Sigmoid colon (tissue), 7 donors: ENCODE data around the gene SUGCT. TPM values are rescaled to one million over a fixed set of nuclear protein-coding genes. Genes with fewer than 3 reads are reported as not detected.
A peak's percentile ranks its signal among the peaks of the same experiment; 100 is the strongest.

Source experiments
- DNase-seq: peaks from one replicate; pipeline ENCODE4 v3.0.0-alpha.2; 2019
- H3K27ac ChIP-seq, 4 donors: fragments of 200-600 bp; sonication (generic); one replicate each; pipeline ENCODE4 v1.5.1; 2016 to 2019; ENCODE audit warnings: mild to moderate bottlenecking in 1 of 4
- H3K27me3 ChIP-seq, 3 donors: fragments of 200-600 bp; sonication (generic); one replicate each; pipeline ENCODE4 v1.5.1; 2019; ENCODE audit warnings: mild to moderate bottlenecking in 1 of 3
- H3K36me3 ChIP-seq, 4 donors: fragments of 200-600 bp; sonication (generic); one replicate each; pipeline ENCODE4 v1.5.1; 2016 to 2019
- H3K4me1 ChIP-seq, 4 donors: fragments of 200-600 bp; sonication (generic); one replicate each; pipeline ENCODE4 v1.5.1; 2017 to 2019
- H3K4me3 ChIP-seq, 4 donors: fragments of 200-600 bp; sonication (generic); one replicate each; pipeline ENCODE4 v1.5.1; 2017 to 2019; ENCODE audit warnings: mild to moderate bottlenecking in 2 of 4, moderate library complexity in 1 of 4
- H3K9me3 ChIP-seq, 4 donors: fragments of 200-600 bp in 3 of 4; sonication (generic) in 3 of 4; one replicate each; pipeline versions ENCODE4 v1.5.1 to v1.6.1; 2013 to 2019
- CTCF ChIP-seq, 4 experiments: fragments of 450-650 bp in 3 of 4; fragments of 200-600 bp in 1 of 4; IDR thresholded peaks; one replicate each; pipeline ENCODE4 v1.5.1; 2016 to 2019; ENCODE audit warnings: antibody characterized with exemption in 4 of 4, mild to moderate bottlenecking in 3 of 4, moderate library complexity in 2 of 4
- EP300 ChIP-seq, 4 donors: sonication (generic); formaldehyde crosslinking; IDR thresholded peaks; one replicate each; pipeline ENCODE4 v1.6.1; 2017; ENCODE audit warnings: antibody characterized with exemption in 4 of 4
- POLR2A ChIP-seq, 2 donors: fragments of 450-650 bp; IDR thresholded peaks; one replicate each; pipeline ENCODE4 v1.6.1; 2016; ENCODE audit warnings: antibody characterized with exemption in 2 of 2, mild to moderate bottlenecking in 2 of 2, moderate library complexity in 2 of 2
- POLR2AphosphoS5 ChIP-seq, 4 donors: sonication (generic); formaldehyde crosslinking; IDR thresholded peaks; one replicate each; pipeline ENCODE4 v1.6.1; 2017; ENCODE audit warnings: antibody characterized with exemption in 4 of 4
- whole genome bisulfite sequencing, 2 donors: extraction: QIAGEN DNeasy Blood & Tissue Kit; methylation state at CpG; one replicate each; pipeline ENCODE4 v1.1.7; 2013; 5-methylcytosine and 5-hydroxymethylcytosine counted together
- intact Hi-C: fragments of 100-400 bp; cut with DNase I; formaldehyde crosslinking; loops from one replicate; pipeline ENCODE4 v1.15.1; 2023
- polyA plus RNA-seq, 3 donors: library from polyadenylated mRNA; stranded (reverse); fragments of 200-250 nt; gene quantifications; one replicate each; pipeline ENCODE4 v1.2.3, GENCODE V29; 2013
- total RNA-seq, 4 donors: library from RNA; depleted of rRNA; stranded (reverse); fragments of >200 nt; gene quantifications; one replicate each; pipeline ENCODE4 v1.1.0, GENCODE V29; 2016
- donor health status: healthy with polysubstance abuse.
- donor health status: Bipolar disorder and iron deficiency.
- donor health status: healthy.

Gene SUGCT
- total and polyA plus RNA-seq, 7 donors = 2.3 to 25.9 (median 6.3) TPM

- H3K4me1 ChIP-seq = peaks cover 0 to 26% (median 0%) of the 10 kb centered on the region in 4 donors
- no peaks in the 10 kb centered on the region for H3K9me3 ChIP-seq
- WGBS, 2 donors = 18 to 57% methylated on average over 2 of the region's 2 CpGs
- TF ChIP-seq EP300 (IDR thresholded peaks at IDR 0.05) (no peak), POLR2A (IDR thresholded peaks at IDR 0.05) (no peak), POLR2AphosphoS5 (IDR thresholded peaks at IDR 0.05) (no peak), CTCF (IDR thresholded peaks at IDR 0.05) (no peak)
- H3K4me3 ChIP-seq = no peak overlapping the region
- H3K27me3 ChIP-seq = no peaks in the 10 kb centered on the region
- intact Hi-C loops = no loop called here
- H3K36me3 ChIP-seq = no peaks in the 10 kb centered on the region
- no peak overlapping the region for H3K27ac ChIP-seq
- DNase-seq = no peak
Measured at GRCh38 chr7:40223451-40224127, 88.8 kb downstream of the SUGCT start.

GRCh38 chr7:40230101-40230500 lies 95.3 kb downstream of the SUGCT start:
- WGBS, 2 donors = 86% methylated on average over 4 of the region's 4 CpGs
- H3K36me3 ChIP-seq = no peaks in the 10 kb centered on the region
- no peak overlapping the region for H3K4me3 ChIP-seq
- TF ChIP-seq POLR2AphosphoS5 (IDR thresholded peaks at IDR 0.05) = no peak
- no peaks in the 10 kb centered on the region for H3K27me3 ChIP-seq
- no peaks in the 10 kb centered on the region for H3K9me3 ChIP-seq
- peaks cover 0 to 6% (median 0%) of the 10 kb centered on the region in 4 donors for H3K4me1 ChIP-seq
- H3K27ac ChIP-seq = no peak overlapping the region
- intact Hi-C loops = loop anchor here (10.0 kb wide), 1 partner anchor 1505 kb away; no protein-coding TSS in a partner anchor
- no peak for DNase-seq

- intact Hi-C loops = loop anchor here (10.0 kb wide), 1 partner anchor 1503 kb away; no protein-coding TSS in a partner anchor
- no peak overlapping the region for H3K4me3 ChIP-seq
- no peak for DNase-seq
- H3K4me1 ChIP-seq = peaks cover 0 to 6% (median 0%) of the 10 kb centered on the region in 4 donors
- H3K36me3 ChIP-seq = no peaks in the 10 kb centered on the region
- WGBS, 2 donors = 86 to 92% methylated on average over 1 of the region's 1 CpG
- no peak for TF ChIP-seq POLR2A (IDR thresholded peaks at IDR 0.05)
- TF ChIP-seq EP300 (IDR thresholded peaks at IDR 0.05) = no peak
- TF ChIP-seq CTCF (IDR thresholded peaks at IDR 0.05) = no peak
- TF ChIP-seq POLR2AphosphoS5 (IDR thresholded peaks at IDR 0.05) = no peak
- H3K27me3 ChIP-seq = no peaks in the 10 kb centered on the region
- H3K27ac ChIP-seq = no peak overlapping the region
- H3K9me3 ChIP-seq = no peaks in the 10 kb centered on the region
Measured at GRCh38 chr7:40231796-40232195, 97.0 kb downstream of the SUGCT start.

- intact Hi-C loops = loop anchor here (10.0 kb wide), 1 partner anchor 1502 kb away; no protein-coding TSS in a partner anchor
- 22 to 26% methylated on average over 7 of the region's 7 CpGs for WGBS, 2 donors
- Histone ChIP-seq H3K4me1 (peaks cover 0 to 6% (median 0%) of the 10 kb centered on the region in 4 donors), H3K27ac (no peak overlapping the region), H3K27me3 (no peaks in the 10 kb centered on the region), H3K9me3 (no peaks in the 10 kb centered on the region), H3K36me3 (no peaks in the 10 kb centered on the region), H3K4me3 (no peak overlapping the region)
- no peak for TF ChIP-seq POLR2AphosphoS5 (IDR thresholded peaks at IDR 0.05)
- peak in 3 of 4 experiments; percentile 23 to 47 (median 44) for TF ChIP-seq CTCF (IDR thresholded peaks at IDR 0.05)
- no peak for DNase-seq
Measured at GRCh38 chr7:40232242-40232893, 97.6 kb downstream of the SUGCT start.

GRCh38 chr7:40234046-40234445 lies 99.2 kb downstream of the SUGCT start:
- no peak overlapping the region for H3K4me3 ChIP-seq
- WGBS, 2 donors = 13 to 36% methylated on average over 4 of the region's 4 CpGs
- H3K27me3 ChIP-seq = no peaks in the 10 kb centered on the region
- H3K4me1 ChIP-seq = peaks cover 0 to 6% (median 0%) of the 10 kb centered on the region in 4 donors
- intact Hi-C loops = loop anchor here (10.0 kb wide), 1 partner anchor 1501 kb away; no protein-coding TSS in a partner anchor
- no peak for DNase-seq
- no peak overlapping the region for H3K27ac ChIP-seq
- no peaks in the 10 kb centered on the region for H3K36me3 ChIP-seq
- TF ChIP-seq EP300 (IDR thresholded peaks at IDR 0.05) (no peak), POLR2A (IDR thresholded peaks at IDR 0.05) (no peak), CTCF (IDR thresholded peaks at IDR 0.05) (no peak)
- H3K9me3 ChIP-seq = no peaks in the 10 kb centered on the region
